Activated gamma-delta T cell treated with Interleukin-2 at 50 U/mL for 16 hours (primary cell): ENCODE measurements around the gene VAC14.
"Not testable (repeated sequence)": the region's sequence is repeated elsewhere in the genome, so short reads cannot be mapped to it uniquely, and the experiment has no call there.

ENCODE experiments used
- DNase-seq: peaks from one replicate; pipeline ENCODE4 v3.0.0-alpha.2; 2020

The VAC14 gene

GRCh38 chr16:70800781-70801480 lies at the start of gene VAC14:
Gene VAC14 (minus strand): TSS chr16:70801158. CDS start chr16:70800900, 258 bp downstream.
- peak; percentile 97 for DNase-seq

DNA sequence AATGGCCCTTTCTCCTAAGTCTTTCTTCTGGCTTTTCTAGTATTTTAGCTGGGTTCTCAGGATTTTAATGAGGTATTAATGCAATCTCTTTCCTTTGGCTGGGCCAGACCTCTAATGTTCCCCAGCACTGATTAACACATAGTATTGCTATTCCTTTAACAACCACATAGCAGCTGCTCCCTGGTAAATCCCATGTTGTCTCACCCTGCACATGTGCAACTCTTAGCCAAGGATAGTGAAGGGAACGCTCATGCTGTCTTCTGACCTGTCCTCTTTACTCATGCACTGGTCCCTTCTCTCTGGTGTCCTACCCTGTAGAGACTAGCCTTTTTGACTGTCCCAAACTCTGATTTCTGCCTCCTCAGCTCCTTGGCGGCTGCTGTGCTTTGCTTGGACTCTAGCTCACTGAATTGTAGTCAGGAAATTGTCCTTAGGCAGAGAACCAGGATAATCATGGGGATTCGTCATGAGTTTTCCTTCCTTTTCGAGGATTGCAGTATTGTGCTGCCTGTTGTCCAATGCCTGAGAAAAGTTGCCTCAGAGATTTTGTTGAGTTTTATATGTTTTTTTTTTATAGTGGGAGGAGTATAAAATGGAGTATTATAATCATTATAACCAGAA lies 22.6 kb upstream of the VAC14 start:
- DNase-seq, result not testable (repeated sequence)

DNA sequence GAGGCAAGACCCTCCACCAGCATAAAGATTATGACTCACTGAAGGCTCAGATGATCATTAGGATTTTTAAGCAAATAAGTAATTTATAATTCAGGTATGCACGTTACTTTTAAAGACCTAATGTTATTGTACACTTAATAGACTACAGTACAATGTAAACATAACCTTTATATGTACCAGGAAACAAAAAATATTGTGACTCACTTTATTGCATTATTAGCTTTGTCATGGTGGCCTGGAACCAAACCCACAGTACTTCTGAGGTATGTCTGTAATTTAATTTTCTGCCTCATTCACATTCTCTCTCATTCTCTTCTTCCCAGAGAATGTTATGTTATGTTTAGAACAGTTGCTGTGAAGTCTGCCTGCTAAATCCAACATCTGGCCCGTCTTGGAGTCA lies 21.8 kb upstream of the VAC14 start:
- DNase-seq, result not testable (repeated sequence)

GRCh38 chr16:70818088-70818487 lies 17.1 kb upstream of the VAC14 start:
- DNase-seq, result not testable (repeated sequence)

DNA sequence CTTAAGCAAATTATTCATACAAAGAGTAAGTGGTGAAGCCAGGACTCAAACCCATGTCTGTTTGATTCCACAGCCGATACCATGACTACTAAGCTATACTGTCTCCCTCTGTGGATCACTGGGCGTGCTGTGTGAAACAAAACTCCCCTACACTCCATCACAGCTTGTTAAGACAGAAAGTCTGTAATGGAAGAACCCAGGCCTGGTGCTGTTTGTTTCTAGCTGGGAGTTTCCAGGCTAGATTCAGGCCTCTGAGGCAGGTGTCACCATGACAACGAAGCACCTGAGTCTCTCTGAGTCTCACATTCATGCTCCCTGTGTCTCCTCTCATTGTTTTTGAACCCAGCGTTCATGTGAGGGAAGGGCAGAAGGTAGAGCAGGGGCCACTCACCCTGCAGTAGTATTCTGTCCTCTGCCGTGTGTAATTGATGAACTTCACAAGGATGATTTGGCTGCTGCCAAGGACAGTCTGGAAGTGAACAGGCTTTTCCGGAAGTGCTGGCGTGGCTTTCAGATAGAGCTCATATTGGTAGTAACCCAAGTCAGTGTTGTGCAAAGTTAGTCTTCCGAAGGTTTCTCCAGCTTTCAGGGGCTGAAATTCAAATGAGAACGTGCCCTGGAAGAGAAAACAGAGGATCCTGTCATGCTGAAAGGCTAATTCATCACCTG lies 8.6 kb upstream of the VAC14 start:
- no peak for DNase-seq

GRCh38 chr16:70808371-70808770 lies 7.4 kb upstream of the VAC14 start:
- no peak for DNase-seq

DNA sequence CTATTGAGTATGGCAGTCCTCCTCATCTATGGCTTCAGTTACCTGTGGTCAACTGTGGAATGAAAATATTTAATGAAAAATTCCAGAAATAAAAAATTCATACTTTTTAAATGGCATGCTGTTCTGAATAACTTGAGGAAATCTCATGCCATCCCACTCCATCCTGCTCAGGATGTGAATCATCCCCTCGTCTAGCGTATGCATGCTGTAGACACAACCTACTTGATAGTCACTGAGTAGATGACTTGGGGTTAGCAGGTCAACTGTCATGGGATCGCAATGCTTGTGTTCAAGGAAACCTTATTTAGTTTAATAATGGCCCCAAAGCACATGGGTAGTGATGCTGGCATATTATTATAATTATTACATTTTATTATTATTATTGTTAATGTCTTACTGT lies 4.8 kb upstream of the VAC14 start:
- DNase-seq, result no peak

- no peak for DNase-seq
Measured at GRCh38 chr16:70805380-70805779, 4.4 kb upstream of the VAC14 start.

DNA sequence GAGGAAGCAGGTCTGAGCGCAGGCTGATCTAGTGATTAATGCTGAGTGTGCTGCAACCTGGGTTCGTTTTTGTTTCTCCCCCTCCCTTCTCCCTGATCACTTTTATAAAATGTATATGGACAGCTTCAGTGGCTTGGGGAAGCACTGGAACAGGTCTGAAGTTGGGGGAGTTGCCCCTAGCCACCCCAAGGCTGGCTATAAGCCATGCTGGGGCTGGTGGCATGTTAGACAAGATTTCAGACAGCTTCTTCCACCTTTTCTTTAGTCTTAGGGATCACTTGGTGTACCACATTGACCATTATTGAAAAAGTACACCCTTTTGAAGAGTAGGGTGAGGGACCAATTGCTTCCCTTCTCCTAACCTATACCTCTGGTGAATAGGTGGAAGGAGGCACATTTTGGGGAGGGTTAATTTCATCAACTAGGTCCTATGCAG lies 3.8 kb upstream of the VAC14 start:
- no peak for DNase-seq

DNA sequence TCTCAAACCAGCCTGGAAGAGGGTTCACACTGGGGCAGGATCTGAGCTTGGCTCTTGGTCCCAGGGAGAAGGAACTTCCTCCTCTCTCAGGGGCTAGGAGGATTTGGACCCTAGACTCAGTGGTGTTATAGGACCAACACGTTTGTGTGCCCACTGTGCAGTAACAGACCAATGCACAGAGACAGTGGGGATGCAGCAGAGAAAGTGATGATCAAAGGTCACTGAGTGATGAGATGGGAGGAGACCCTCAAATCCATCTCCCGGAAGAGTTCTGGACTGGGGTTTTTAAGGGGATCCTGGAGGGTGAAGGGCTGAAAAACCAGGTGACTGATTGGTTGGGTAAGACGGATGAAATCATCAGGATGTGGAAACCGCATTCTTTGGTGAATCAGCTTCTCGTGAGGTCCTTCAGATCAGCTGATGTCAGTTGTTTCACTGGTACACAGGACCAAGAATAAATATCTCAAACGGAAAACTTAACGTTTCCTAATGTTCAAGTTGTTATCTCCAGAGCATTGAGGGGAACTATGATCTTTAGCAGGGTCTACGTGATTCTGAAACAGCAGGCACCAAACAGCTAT lies 3.3 kb upstream of the VAC14 start:
- DNase-seq, result no peak

- no peak for DNase-seq
Measured at GRCh38 chr16:70803319-70803718, 2.4 kb upstream of the VAC14 start.

DNA sequence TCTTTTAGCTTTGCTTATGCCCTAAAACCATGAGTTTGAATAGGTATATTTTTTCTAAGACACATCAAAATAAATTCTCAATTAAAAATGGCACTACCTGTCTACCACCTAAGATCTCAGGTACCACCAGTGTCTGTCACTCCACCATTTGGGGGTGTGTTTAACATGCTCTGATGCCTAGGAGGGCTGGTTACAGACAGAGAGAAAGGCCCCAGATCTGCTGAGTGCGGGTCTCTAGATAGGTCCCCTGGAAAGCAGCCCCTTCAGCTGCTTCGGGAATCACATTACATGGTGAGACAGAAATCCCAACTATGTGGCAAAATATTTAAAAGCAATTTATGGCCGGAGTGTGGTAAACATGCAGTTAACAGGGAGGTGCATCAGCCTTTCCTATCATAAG lies 653 bp upstream of the VAC14 start:
- no peak for DNase-seq

DNA sequence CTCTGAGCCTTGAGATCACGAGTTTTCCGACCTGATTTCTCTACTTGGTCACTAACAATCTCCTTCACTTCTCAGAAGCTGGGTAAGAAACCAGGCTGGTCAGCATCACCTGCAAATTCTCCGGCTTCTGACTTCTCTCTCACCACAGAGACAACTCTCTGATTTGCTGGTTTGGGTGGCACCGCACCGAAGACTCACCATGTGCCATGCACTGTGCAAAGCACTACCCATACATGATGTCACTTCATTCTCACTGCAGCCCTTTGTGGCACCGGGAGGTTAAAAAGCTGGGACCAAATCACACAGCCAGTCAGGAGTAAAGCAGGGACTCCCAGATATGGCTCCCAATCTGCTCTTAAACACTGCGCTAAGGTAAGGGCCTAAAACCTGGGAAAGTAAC lies 647 bp downstream of the VAC14 start:
- no peak for DNase-seq

DNA sequence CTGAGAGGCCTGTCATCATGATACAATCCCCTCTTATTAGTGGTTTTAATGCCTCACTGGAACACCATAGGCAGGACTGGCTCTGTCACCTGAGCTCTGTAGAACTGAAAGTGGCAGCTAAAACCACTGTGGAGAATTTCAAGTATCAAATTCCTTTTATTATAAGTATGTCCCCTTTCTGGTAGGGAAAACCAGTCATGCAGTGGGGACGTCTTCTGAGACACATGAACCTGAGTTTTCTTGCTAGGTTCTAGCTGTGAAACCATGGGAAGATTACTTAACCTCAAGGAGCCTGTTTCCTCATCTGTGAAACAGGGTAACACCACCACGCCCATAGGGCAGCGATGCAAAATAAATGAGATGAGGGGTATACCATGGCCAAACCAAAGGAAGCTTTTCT lies 4.7 kb downstream of the VAC14 start:
- no peak for DNase-seq

DNA sequence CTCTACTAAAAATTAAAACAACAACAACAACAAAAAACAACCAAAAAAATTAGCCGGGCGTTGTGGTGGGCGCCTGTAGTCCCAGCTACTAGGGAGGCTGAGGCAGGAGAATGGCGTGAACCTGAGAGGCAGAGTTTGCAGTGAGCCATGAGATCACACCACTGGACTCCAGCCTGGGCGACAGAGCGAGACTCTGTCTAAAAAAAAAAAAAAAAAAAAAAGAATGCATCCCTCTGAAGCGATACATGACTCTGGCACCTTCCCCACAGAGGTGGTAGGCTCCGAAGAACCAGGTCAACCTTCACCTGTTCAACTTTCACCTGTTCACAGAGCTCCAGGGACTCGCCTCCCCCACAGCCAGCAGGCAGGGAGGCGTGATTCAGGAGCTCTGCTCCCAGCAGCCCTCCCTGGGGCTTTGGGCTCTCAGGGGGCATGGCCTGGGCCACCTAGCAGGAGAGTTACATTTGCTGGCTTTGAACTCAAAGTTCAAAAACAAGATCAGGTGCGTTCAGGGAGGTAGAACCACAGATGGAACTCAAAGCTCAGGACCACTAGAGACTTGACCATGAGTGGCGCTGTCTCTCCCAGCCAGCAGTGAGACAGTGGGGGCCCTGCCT lies 5.6 kb downstream of the VAC14 start:
- no peak for DNase-seq

GRCh38 chr16:70793851-70794502 lies 7.0 kb downstream of the VAC14 start:
- no peak for DNase-seq

GRCh38 chr16:70790815-70791214 lies 10.1 kb downstream of the VAC14 start:
- DNase-seq, result no peak

GRCh38 chr16:70789595-70790447 lies 11.1 kb downstream of the VAC14 start:
- DNase-seq, result no peak

GRCh38 chr16:70788668-70789594 lies 12.0 kb downstream of the VAC14 start:
- DNase-seq, result no peak

- DNase-seq, result no peak
Measured at GRCh38 chr16:70786020-70786755, 14.8 kb downstream of the VAC14 start.
